Neuronal stem cell (in vitro differentiated cells): ENCODE results near the gene SERGEF.
A peak's percentile ranks its signal among the peaks of the same experiment; 100 is the strongest.

Experiments used
- DNase-seq: peaks from one replicate; pipeline ENCODE4 v3.0.0-alpha.2; 2013; ENCODE audit warnings: low spot score
- H2AFZ ChIP-seq: one replicate; pipeline ENCODE4 v1.6.1; 2013; ENCODE audit warnings: mild to moderate bottlenecking, low read length, inconsistent platforms
- H2AK5ac ChIP-seq: 2 replicates; pipeline ENCODE4 v1.6.1; 2013; ENCODE audit warnings: low read depth, mild to moderate bottlenecking, inconsistent platforms, low read length, moderate library complexity, mixed read lengths
- H2BK120ac ChIP-seq: 2 replicates; pipeline ENCODE4 v1.6.1; 2013; ENCODE audit warnings: low read depth, mild to moderate bottlenecking, inconsistent platforms, low read length, moderate library complexity, mixed read lengths
- H2BK12ac ChIP-seq: one replicate; pipeline ENCODE4 v1.6.1; 2013; ENCODE audit warnings: low read length, inconsistent platforms
- H2BK15ac ChIP-seq: 2 replicates; pipeline ENCODE4 v1.6.1; 2013; ENCODE audit warnings: mild to moderate bottlenecking, low read length, inconsistent platforms, mixed read lengths
- H2BK5ac ChIP-seq: one replicate; pipeline ENCODE4 v1.6.1; 2013; ENCODE audit warnings: inconsistent platforms, mild to moderate bottlenecking, low read length, moderate library complexity
- H3K14ac ChIP-seq: one replicate; pipeline ENCODE4 v1.6.1; 2013; ENCODE audit warnings: low read length, inconsistent platforms
- H3K18ac ChIP-seq: 2 replicates; pipeline ENCODE4 v1.6.1; 2013; ENCODE audit warnings: low read length, inconsistent platforms
- H3K23ac ChIP-seq: 2 replicates; pipeline ENCODE4 v1.6.1; 2013; ENCODE audit warnings: low read depth, mild to moderate bottlenecking, mixed read lengths, low read length, inconsistent platforms; ENCODE audit not compliant: poor library complexity
- H3K27ac ChIP-seq: replicated peaks from 3 replicates; pipeline ENCODE4 v1.5.1; 2013; ENCODE audit warnings: low read length, inconsistent platforms
- H3K27me3 ChIP-seq, 3 experiments: 2 replicates each; pipeline ENCODE4 v1.6.1; 2013; ENCODE audit warnings: low read length in 3 of 3, mild to moderate bottlenecking in 2 of 3, inconsistent platforms in 1 of 3, low read depth in 1 of 3, mixed read lengths in 1 of 3, moderate library complexity in 1 of 3; ENCODE audit not compliant: control insufficient read depth in 3 of 3, insufficient read depth in 3 of 3
- H3K36me3 ChIP-seq, 2 donors: replicated peaks in 1 of 2; 2 replicates each; pipeline ENCODE4 v1.6.1; 2013; ENCODE audit warnings: low read length in 2 of 2; ENCODE audit not compliant: control insufficient read depth in 2 of 2, insufficient read depth in 2 of 2
- H3K4ac ChIP-seq: 2 replicates; pipeline ENCODE4 v1.6.1; 2013; ENCODE audit warnings: inconsistent platforms, mild to moderate bottlenecking, low read length, moderate library complexity
- H3K4me1 ChIP-seq, 2 donors: 1 replicate in 1 of 2; 2 replicates in 1 of 2; pipeline ENCODE4 v1.6.1; 2013; ENCODE audit warnings: low read length in 2 of 2, low read depth in 1 of 2; ENCODE audit not compliant: control insufficient read depth in 2 of 2, insufficient read depth in 1 of 2
- H3K4me2 ChIP-seq: one replicate; pipeline ENCODE4 v1.6.1; 2013; ENCODE audit warnings: mild to moderate bottlenecking, low read length, inconsistent platforms; ENCODE audit not compliant: insufficient read depth, poor library complexity, severe bottlenecking
- H3K4me3 ChIP-seq, 2 donors: 2 replicates each; pipeline ENCODE4 v1.5.1; 2013; ENCODE audit warnings: low read length in 2 of 2, mild to moderate bottlenecking in 2 of 2, inconsistent platforms in 1 of 2, moderate library complexity in 1 of 2
- H3K79me1 ChIP-seq: one replicate; pipeline ENCODE4 v1.6.1; 2013; ENCODE audit warnings: low read depth, mild to moderate bottlenecking, inconsistent platforms, low read length, moderate library complexity
- H3K9ac ChIP-seq: one replicate; pipeline ENCODE4 v1.6.1; 2013; ENCODE audit warnings: mild to moderate bottlenecking, low read depth, low read length, inconsistent platforms; ENCODE audit not compliant: poor library complexity
- H3K9me3 ChIP-seq, 2 donors: replicated peaks in 1 of 2; 2 replicates each; pipeline versions ENCODE3 to v1.6.1; 2013; ENCODE audit warnings: low read length in 2 of 2, mild to moderate bottlenecking in 2 of 2, inconsistent platforms in 1 of 2, low read depth in 1 of 2, mixed read lengths in 1 of 2, moderate library complexity in 1 of 2; ENCODE audit not compliant: control insufficient read depth in 2 of 2, insufficient read depth in 1 of 2
- H4K8ac ChIP-seq: one replicate; pipeline ENCODE4 v1.6.1; 2013; ENCODE audit warnings: low read depth, mild to moderate bottlenecking, inconsistent platforms, low read length, moderate library complexity
- H4K91ac ChIP-seq: one replicate; pipeline ENCODE4 v1.6.1; 2013; ENCODE audit warnings: low read length, low read depth, mild to moderate bottlenecking, inconsistent platforms; ENCODE audit not compliant: poor library complexity
- WGBS, 2 donors: extraction: QIAGEN DNeasy Blood & Tissue Kit; methylation state at CpG; one replicate each; pipeline ENCODE4 v1.1.7; 2013; ENCODE audit warnings: missing lambda C conversion rate in 2 of 2, mixed read lengths in 1 of 2; ENCODE audit not compliant: insufficient read length in 2 of 2, insufficient replicate concordance in 1 of 2; ENCODE audit errors: extremely low coverage in 2 of 2; 5-methylcytosine and 5-hydroxymethylcytosine counted together

Gene SERGEF

GRCh38 chr11:17978553-17979287, 34.1 kb downstream of the SERGEF start:
- no peaks in the 10 kb centered on the region for H3K4me1 ChIP-seq
- H2AFZ ChIP-seq, result no peak overlapping the region
- no peak overlapping the region for H3K9ac ChIP-seq
- no peak overlapping the region for H3K4me3 ChIP-seq
- H4K8ac ChIP-seq, result no peak overlapping the region
- DNase-seq, result peak; percentile 39
- H3K36me3 ChIP-seq, result peaks cover 0 to 5% of the 10 kb centered on the region in 2 donors
- no peak overlapping the region for H3K18ac ChIP-seq
- H4K91ac ChIP-seq, result no peak overlapping the region
- H3K14ac ChIP-seq, result no peak overlapping the region
- no peak overlapping the region for H3K27ac ChIP-seq
- no peaks in the 10 kb centered on the region for H3K9me3 ChIP-seq
- no CpG with 5 or more reads among the region's 5 CpGs for WGBS, 2 donors
- no peaks in the 10 kb centered on the region for H3K79me1 ChIP-seq
- no peak overlapping the region for H3K4me2 ChIP-seq
- H3K4ac ChIP-seq, result no peak overlapping the region
- H3K23ac ChIP-seq, result no peak overlapping the region
- H2BK15ac ChIP-seq, result no peak overlapping the region
- H3K27me3 ChIP-seq, result no peaks in the 10 kb centered on the region
- H2BK120ac ChIP-seq, result no peak overlapping the region
- H2BK12ac ChIP-seq, result no peak overlapping the region
- H2AK5ac ChIP-seq, result no peak overlapping the region
- no peak overlapping the region for H2BK5ac ChIP-seq

DNA sequence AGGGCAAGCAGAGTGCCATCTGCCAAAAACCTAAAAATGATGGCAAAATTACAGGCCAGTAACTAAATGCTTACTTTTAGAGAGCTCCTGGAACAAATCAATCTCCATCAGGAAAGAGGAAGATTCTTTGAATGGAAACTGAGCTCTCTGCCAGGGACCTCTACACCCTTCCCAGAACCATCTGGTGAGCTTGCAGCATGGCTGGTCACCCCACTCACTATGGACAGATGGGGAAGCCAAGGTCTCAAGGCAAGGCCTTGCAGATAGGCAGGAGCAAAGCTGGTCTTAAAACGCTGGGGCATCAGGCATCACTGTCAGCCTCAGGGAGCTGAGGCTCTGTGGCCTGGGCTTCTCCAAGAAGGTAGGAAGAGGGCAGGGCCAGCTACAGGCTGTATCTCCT, 36.2 kb downstream of the SERGEF start:
- Histone ChIP-seq H4K8ac (no peak overlapping the region), H3K18ac (no peak overlapping the region)
- WGBS, 2 donors, result no CpG with 5 or more reads among the region's 1 CpG

GRCh38 chr11:17974246-17974645, 38.6 kb downstream of the SERGEF start:
- no peaks in the 10 kb centered on the region for H3K79me1 ChIP-seq
- H2BK12ac ChIP-seq, result no peak overlapping the region
- H3K18ac ChIP-seq, result no peak overlapping the region
- H3K36me3 ChIP-seq, result peaks cover 0 to 30% of the 10 kb centered on the region in 2 donors
- H2BK120ac ChIP-seq, result no peak overlapping the region
- H4K8ac ChIP-seq, result no peak overlapping the region
- no peak overlapping the region for H2AFZ ChIP-seq
- no peak overlapping the region for H3K9ac ChIP-seq
- no peak overlapping the region for H3K4me3 ChIP-seq
- no peak overlapping the region for H2AK5ac ChIP-seq
- H3K14ac ChIP-seq, result no peak overlapping the region
- no peak overlapping the region for H2BK15ac ChIP-seq
- no peak overlapping the region for H3K4me2 ChIP-seq
- no peak overlapping the region for H2BK5ac ChIP-seq
- H3K23ac ChIP-seq, result no peak overlapping the region
- no peaks in the 10 kb centered on the region for H3K4me1 ChIP-seq
- peaks cover 0 to 9% of the 10 kb centered on the region in 2 donors for H3K9me3 ChIP-seq
- no peak overlapping the region for H3K27ac ChIP-seq
- H4K91ac ChIP-seq, result no peak overlapping the region
- no peaks in the 10 kb centered on the region for H3K27me3 ChIP-seq
- DNase-seq, result no peak
- H3K4ac ChIP-seq, result no peak overlapping the region

More for the DNA sequence above, 36.2 kb downstream of the SERGEF start:
- Histone ChIP-seq H2AFZ (no peak overlapping the region), H3K14ac (no peak overlapping the region), H4K91ac (no peak overlapping the region), H3K36me3 (peaks cover 0 to 12% of the 10 kb centered on the region in 2 donors), H3K9me3 (peaks cover 0 to 3% of the 10 kb centered on the region in 2 donors), H2BK15ac (no peak overlapping the region), H3K4me3 (no peak overlapping the region), H2BK5ac (no peak overlapping the region), H3K9ac (no peak overlapping the region), H3K4me1 (no peaks in the 10 kb centered on the region), H3K4me2 (no peak overlapping the region), H3K79me1 (no peaks in the 10 kb centered on the region), H2BK12ac (no peak overlapping the region), H2AK5ac (no peak overlapping the region), H3K27me3 (no peaks in the 10 kb centered on the region), H3K4ac (no peak overlapping the region), H3K27ac (no peak overlapping the region), H3K23ac (peak overlapping the region; percentile 35), H2BK120ac (no peak overlapping the region)
- no peak for DNase-seq

DNA sequence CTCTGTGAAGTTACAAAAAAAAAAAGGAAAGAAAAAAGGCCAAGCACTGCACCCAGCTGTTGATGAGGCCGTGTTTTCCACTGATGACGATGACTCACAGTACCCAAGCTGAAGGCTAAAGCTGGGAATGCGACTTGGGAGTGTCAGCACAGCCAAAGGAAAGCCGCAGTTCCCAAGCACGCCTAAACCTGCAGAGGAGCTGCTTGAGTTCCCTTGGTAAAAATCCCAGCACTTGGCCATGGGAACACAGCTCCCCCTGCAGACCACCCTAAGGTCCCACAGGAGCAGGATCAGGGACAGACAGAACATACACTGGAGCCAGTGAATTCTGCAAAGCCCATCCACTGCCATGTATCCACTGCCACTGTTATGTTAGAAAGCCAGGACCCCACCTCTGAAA, 39.9 kb downstream of the SERGEF start:
- no peak overlapping the region for H2BK12ac ChIP-seq
- H3K27ac ChIP-seq, result no peak overlapping the region
- no peak overlapping the region for H2AFZ ChIP-seq
- WGBS, 2 donors, result no CpG with 5 or more reads among the region's 5 CpGs
- H3K18ac ChIP-seq, result no peak overlapping the region
- H2BK15ac ChIP-seq, result no peak overlapping the region
- peak; percentile 45 for DNase-seq
- no peak overlapping the region for H3K4me2 ChIP-seq
- peaks cover 0 to 9% of the 10 kb centered on the region in 2 donors for H3K9me3 ChIP-seq
- H3K27me3 ChIP-seq, result no peaks in the 10 kb centered on the region
- H2BK5ac ChIP-seq, result no peak overlapping the region
- no peak overlapping the region for H2BK120ac ChIP-seq
- no peak overlapping the region for H3K4ac ChIP-seq
- H3K14ac ChIP-seq, result no peak overlapping the region
- no peak overlapping the region for H3K4me3 ChIP-seq
- H4K91ac ChIP-seq, result no peak overlapping the region
- H3K4me1 ChIP-seq, result no peaks in the 10 kb centered on the region
- no peak overlapping the region for H2AK5ac ChIP-seq
- H4K8ac ChIP-seq, result no peak overlapping the region
- H3K23ac ChIP-seq, result no peak overlapping the region
- no peaks in the 10 kb centered on the region for H3K79me1 ChIP-seq
- no peak overlapping the region for H3K9ac ChIP-seq
- peaks cover 0 to 30% of the 10 kb centered on the region in 2 donors for H3K36me3 ChIP-seq
